Measurements from ENCODE around the gene CITED4. TPM values are rescaled to one million over a fixed set of nuclear protein-coding genes. Genes with fewer than 3 reads are reported as not detected.

The CITED4 gene
- total RNA-seq, 1 donor from 2014 or later, result 14.2 TPM

GRCh38 chr1:40906781-40907400 is 44.7 kb upstream of the CITED4 start:
- no peak for DNase-seq (ENCODE audit: low spot score in 2 of 2, unreplicated experiment in 2 of 2)
- H3K4me3 Mint-ChIP-seq, result no peak overlapping the region
- peaks cover 15% of the 10 kb centered on the region for H3K4me1 Mint-ChIP-seq
- H3K27me3 Mint-ChIP-seq (ENCODE audit: low read depth), result no peaks in the 10 kb centered on the region
- no peaks in the 10 kb centered on the region for H3K36me3 Mint-ChIP-seq
- no peak overlapping the region for H3K27ac Mint-ChIP-seq
- no peaks in the 10 kb centered on the region for H3K9me3 Mint-ChIP-seq
- no peak for TF ChIP-seq CTCF (IDR thresholded peaks at IDR 0.05; ENCODE audit: unreplicated experiment)

- H3K27ac Mint-ChIP-seq, result no peak overlapping the region
- H3K4me3 Mint-ChIP-seq, result no peak overlapping the region
- no peak for TF ChIP-seq CTCF (IDR thresholded peaks at IDR 0.05; ENCODE audit: unreplicated experiment)
- no peaks in the 10 kb centered on the region for H3K27me3 Mint-ChIP-seq (ENCODE audit: low read depth)
- H3K4me1 Mint-ChIP-seq, result peaks cover 14% of the 10 kb centered on the region
- H3K9me3 Mint-ChIP-seq, result no peaks in the 10 kb centered on the region
- no peaks in the 10 kb centered on the region for H3K36me3 Mint-ChIP-seq
- no peak for DNase-seq (ENCODE audit: low spot score in 2 of 2, unreplicated experiment in 2 of 2)
Measured at GRCh38 chr1:40905061-40905460, 42.9 kb upstream of the CITED4 start.

GRCh38 chr1:40903106-40903505 is 40.9 kb upstream of the CITED4 start:
- no peak for DNase-seq (ENCODE audit: low spot score in 2 of 2, unreplicated experiment in 2 of 2)
- Mint-ChIP-seq H3K36me3 (no peaks in the 10 kb centered on the region), H3K4me3 (no peak overlapping the region), H3K27ac (peak overlapping the region; percentile 23), H3K4me1 (peaks cover 31% of the 10 kb centered on the region), H3K27me3 (ENCODE audit: low read depth) (no peaks in the 10 kb centered on the region), H3K9me3 (no peaks in the 10 kb centered on the region)
- TF ChIP-seq CTCF (IDR thresholded peaks at IDR 0.05; ENCODE audit: unreplicated experiment), result no peak

GRCh38 chr1:40901886-40902852 is 40.0 kb upstream of the CITED4 start:
- no peak for DNase-seq (ENCODE audit: low spot score in 2 of 2, unreplicated experiment in 2 of 2)

More at GRCh38 chr1:40901886-40902852, 40.0 kb upstream of the CITED4 start:
- H3K9me3 Mint-ChIP-seq, result no peaks in the 10 kb centered on the region
- H3K36me3 Mint-ChIP-seq, result no peaks in the 10 kb centered on the region
- no peak overlapping the region for H3K4me3 Mint-ChIP-seq
- no peaks in the 10 kb centered on the region for H3K27me3 Mint-ChIP-seq (ENCODE audit: low read depth)
- no peak for TF ChIP-seq CTCF (IDR thresholded peaks at IDR 0.05; ENCODE audit: unreplicated experiment)
- peaks cover 37% of the 10 kb centered on the region for H3K4me1 Mint-ChIP-seq
- H3K27ac Mint-ChIP-seq, result peak overlapping the region; percentile 81

Measured in mesothelial cell of epicardium (in vitro differentiated cells).